GM21423 (cell line): ENCODE measurements around the gene SP8.
A peak's percentile ranks its signal among the peaks of the same experiment; 100 is the strongest.
"Not testable (repeated sequence)": the region's sequence is repeated elsewhere in the genome, so short reads cannot be mapped to it uniquely, and the experiment has no call there.

Source experiments
- ATAC-seq: cut with Tn5 transposase; IDR thresholded peaks from one replicate; pipeline ENCODE4 v1.9.1; 2021; ENCODE audit warnings: mild to moderate bottlenecking, moderate library complexity; ENCODE audit not compliant: unreplicated experiment

The SP8 gene

DNA sequence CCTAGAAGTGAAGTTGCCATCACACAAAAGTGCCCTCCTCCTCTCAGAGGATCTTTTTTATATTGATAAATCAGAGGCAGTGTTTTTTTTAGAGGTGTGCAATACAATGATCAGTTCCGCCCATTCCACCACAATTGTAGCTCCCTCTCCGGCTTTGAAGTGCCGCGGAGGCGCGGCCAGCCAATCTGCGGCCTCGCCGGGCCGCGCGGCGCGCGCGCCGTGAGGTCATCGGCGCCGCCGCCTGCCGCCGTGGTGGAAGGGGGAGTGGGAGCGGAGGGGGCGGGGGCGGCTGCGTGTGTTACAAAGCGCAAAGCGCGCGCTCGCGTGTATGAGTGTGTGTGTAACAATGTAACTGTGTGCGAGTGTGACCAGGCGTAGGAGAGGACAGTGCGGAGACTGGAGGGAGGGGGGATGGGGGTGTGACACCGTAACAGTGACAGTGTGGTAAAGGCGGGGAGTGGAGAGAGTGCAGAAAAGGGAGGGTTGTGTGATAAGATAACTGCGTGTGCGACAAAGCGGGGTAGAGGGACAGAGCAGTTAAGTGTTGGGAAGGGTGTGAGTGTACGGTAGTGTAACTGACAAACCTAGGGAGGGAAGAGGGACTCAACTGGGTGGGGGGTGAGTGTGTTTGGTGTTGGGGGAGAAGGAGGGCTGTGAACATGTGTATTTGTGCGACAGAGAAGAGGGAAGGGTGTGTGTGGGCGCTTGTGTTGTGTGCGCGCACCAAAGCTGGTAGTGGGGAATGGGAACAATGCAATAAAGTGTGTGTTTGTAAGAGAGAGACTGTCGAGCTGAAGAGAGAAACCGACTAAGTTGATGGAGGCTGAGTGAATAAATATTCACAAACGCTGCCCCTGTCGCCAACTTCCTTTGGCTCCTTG lies at the start of gene SP8:
Gene SP8 (minus strand): TSS at position 108 of the 881 bp plus-strand sequence. CDS start 88 bp downstream, at position 20.
- no peak for ATAC-seq

DNA sequence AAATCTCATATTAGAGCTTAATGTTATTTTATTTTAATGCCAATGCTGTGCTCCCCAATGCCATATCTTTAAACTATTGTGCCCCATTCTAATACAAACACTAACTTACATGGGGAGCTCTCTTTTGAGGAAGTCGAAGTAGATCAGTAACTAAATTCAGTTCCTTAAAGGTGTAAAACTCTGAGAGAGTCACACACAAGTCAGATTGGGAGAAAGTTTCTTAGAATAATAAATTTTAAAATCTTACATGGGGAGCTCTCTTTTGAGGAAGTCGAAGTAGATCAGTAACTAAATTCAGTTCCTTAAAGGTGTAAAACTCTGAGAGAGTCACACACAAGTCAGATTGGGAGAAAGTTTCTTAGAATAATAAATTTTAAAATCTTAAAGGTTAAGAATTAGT lies 49.7 kb upstream of the SP8 start:
- ATAC-seq: peak; percentile 83

DNA sequence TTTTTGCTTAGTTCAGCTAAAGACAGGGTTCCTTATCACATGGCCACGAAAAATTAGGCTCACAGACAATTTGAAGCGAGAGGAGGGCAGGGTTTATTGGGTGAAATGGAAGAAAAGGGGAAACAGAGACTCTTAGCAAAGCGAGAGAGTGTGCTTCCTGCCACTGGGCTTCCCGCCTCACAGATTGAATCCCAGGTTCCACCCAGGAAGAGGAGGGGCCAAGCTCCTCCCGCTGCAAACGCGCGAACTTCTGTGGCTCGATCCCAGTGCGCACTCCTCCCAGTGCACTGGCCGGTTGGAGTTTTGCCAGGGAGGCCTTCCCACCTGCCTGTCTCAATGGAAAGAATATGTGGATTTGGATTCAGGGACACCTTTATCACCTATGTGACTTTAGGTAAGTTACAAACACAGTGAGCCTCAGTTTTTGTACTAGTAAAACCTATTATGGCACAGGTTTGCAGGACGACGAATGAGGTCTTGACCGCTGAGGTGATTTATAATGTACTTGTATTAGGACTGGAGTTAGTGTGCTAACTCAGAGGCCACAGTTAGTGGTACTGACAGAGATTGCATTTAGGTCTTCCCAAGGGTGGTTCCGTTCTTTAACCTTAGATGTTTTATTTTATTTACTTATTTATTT lies 48.5 kb upstream of the SP8 start:
- no peak for ATAC-seq

DNA sequence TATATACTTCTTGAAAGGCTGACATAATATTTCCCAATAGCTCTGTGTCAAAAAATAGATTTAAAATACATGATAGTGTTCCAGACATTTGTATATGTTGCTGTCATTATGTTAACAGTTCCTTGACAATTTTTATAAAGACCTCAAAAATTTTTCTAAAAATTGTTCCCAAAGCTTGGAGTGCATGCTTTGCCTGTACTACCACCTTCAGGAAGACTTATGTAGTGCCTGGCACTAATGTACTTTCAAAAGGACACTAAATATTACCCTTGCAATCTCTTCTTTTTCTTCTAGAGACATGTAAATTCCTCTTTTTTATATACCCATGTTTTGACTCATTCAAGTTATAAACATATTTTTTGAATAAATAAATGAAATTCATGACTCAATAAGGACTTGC lies 48.0 kb upstream of the SP8 start:
- ATAC-seq: no peak

DNA sequence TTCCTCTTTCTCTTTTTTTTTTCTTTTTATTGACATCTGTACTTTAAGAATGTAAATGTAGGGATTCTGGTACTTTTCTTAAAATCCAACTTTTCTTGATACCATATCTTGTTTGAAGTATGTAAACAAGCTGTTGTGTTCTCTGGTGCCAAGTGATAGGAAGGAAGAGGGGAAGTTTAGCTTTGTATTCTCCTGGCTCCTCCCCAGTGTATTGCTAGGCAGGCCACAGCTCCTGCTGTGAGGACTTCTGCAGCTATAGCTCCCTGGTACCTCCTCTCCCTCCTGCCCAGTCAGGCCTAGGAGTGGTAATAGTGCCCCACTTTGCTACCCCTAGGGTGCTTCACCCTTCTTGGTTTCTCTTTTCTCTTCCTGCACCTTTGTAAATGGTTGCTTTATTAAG lies 45.3 kb upstream of the SP8 start:
- no peak for ATAC-seq

DNA sequence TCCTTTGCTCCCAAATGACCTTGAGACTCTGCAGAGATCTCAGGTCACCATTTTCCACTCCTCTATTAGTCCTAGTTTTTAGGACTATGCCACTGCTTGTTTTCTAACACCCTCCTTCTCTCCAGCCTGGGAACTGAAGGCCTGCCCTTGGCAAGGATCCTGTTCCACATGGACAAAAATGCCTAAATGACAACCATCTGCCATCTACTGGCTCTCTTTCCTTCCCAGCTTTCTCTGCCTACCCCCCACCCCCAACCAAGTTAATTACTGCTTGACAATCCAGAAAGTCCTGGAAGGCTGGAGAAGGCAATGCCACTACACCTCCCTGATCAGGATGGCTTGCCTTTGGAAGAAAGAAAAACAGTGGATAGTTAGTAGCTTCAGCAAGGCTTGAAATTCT lies 44.8 kb upstream of the SP8 start:
- no peak for ATAC-seq

DNA sequence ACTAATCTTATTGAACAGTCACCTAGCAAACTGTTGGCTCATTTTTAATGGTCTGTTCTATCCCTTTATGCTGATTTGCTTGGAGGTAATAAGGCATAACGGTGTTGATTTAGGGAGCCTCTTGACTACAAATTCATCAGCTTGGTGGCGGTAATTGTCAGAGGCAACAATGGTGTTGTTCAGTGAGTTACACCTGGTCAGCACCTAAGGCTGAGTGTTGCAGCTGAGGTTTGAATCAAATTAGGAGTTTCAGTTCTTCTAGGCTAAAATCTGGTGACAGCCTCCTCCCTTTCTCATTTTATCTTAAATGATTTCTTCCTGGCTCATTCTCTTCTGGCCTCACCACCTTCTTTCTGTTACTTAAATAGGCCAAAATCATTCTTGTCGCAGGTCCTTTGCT lies 42.3 kb upstream of the SP8 start:
- ATAC-seq: no peak

DNA sequence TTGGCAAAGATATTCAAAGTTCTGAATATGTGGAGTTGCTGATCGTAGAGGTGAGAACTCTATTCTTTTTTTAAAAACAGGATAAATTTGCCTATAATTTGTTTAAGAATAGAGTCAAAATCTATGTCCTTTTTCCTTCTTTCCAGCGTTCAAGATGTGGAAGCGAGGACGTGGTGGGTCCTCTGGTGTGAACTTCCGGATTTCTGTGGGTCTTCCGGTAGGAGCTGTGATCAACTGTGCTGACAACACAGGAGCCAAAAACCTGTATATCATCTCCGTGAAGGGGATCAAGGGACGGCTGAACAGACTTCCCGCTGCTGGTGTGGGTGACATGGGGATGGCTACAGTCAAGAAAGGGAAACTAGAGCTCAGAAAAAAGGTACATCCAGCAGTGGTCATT lies 40.5 kb upstream of the SP8 start:
- no peak for ATAC-seq

DNA sequence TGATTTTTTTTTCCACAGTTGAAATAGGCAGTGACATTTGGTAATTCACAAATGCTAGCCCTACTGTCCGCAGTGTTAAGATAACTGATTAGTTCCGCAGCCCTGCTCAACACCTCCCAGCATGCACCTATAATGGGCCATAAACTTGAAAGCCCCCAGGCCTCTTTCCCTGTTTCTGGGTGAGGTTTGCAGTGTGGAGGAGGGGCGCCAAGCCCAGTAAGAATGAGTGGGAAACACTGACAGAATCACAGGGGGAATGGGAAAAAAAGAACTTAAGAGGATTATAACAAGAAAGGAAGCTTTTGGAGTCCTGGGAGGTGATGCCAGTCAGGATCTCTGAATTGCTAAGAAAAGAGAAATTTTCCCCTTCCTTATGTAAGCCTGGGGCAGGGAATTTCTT lies 39.6 kb upstream of the SP8 start:
- no peak for ATAC-seq

DNA sequence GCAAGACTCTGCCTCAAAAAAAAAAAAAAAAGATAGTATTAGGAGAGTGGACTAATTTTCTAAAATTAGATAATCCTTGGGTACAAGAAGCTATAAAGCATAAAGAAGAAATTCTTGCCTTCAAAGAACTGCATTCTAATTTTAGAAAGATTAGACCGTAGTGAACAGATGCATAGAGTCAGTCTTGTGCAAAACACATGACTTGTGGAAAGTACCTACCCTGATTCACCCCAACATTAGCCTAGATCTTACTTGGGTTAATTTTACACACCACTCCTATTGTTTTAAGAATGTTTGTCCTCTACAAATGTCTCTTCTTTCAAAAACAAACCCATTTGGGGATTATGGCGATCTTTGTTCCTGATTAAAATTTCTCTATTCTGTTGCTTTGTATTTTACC lies 38.9 kb upstream of the SP8 start:
- no peak for ATAC-seq

DNA sequence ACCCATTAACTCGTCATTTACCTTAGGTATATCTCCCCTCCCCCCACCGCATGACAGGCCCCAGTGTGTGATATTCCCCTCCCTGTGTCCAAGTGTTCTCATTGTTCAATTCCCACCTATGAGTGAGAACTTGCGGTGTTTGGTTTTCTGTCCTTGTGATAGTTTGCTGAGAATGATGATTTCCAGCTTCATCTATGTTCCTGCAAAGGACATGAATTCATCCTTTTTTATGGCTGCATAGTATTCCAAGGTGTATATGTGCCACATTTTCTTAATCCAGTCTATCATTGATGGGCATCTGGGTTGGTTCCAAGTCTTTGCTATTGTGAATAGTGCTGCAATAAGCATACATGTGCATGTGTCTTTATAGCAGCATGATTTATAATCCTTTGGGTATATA lies 34.7 kb upstream of the SP8 start:
- ATAC-seq: not testable (repeated sequence)

DNA sequence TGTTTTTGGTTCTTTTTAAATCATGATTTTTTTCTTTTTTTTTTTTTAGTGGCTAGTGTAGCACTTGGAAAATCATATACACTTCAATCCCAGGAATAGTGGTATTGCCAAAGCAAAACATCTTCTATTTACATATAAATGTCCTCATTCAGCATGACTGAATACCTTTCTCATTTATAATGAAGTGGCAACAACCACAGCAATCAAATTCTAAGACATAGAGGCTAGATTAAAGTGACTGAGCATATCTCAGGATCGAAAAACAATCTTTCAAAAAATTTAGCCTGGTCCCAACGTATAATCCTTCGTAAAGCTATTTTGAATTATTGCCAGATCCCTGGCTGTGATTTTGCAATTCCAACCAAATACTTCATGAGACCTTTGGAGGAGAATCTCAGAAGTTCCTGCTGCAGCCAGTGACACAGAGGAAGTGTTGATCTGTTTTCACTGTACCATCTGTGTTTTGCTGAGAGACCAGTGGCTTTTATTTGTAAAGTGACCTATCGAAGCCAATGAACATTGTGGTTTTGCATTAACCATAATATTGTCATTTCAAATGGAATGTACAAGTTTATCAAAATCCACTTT lies 29.8 kb upstream of the SP8 start:
- ATAC-seq: no peak

DNA sequence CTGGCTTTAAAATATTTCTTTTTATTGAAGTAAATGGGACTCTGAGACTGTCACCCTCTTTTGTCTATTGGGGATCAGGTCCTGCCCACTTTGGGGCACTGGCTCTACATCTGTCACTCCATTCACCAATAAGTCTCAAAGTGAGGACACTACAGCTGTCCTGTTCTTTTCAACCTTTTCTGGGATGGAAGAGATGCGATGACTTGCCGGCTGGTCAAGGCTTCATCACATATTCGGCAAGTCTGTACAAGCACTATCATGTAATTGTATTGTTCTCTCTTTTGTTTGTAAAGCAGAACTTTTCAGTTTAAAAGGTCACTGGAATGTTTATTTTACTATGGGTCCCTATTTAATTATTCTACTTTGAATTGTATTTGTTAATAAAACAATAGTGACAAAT lies 17.7 kb upstream of the SP8 start:
- no peak for ATAC-seq

DNA sequence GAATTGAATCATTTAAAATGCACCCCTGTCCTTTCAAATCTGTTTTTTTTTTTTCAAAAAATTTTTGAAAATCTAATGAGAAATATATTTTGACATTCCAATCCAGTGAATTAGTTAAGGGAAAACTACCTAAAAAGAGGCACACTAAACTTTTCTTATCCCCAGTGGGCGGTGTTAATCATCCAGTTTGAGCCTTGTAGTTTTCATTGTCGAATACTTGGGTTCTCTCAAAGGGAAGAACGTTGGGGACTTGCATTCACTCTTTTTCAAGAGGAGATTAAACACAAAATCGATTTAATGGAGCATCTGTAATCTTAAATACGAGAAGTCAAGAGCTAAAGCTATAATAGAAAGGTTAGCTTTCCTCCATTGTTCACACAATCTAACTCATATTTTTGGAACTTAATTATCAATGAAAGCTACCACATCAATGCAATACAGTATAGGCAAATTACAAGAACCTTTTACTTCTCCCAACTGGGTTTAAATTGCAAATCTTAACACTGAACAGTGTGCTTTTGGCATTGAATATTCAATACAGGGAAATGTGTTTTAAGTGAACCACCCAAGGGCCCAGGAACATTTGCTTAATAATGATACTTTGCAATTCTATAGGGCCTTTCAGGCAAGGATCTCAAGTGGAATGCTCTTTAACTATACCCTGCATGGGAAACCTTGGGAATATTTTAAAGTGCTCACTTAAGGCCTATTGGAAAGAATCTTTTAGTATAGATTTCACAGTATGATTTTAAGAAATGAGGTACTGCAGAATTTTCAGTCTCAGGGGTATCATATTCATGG lies 13.1 kb upstream of the SP8 start:
- ATAC-seq: no peak

DNA sequence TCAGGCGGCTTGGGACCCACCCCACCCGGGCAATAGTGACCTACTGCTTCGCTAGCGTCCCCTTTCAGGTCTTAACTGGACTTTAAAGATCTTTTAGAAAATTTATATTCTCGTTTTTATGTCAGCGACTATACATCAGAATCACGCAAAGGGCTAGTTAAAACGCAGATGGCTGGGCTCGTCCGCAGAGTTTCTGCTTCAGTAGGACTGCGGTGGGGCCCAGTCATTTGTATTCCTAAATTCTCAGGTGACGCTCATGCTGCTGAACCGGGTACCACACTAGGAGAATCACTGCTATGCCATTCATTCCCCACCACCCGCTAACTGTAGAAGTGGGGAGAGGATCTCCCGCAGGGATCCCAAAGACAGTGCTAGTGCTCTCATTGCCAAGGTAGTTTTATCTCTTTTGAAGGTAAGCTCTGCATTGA lies 12.0 kb upstream of the SP8 start:
- ATAC-seq: peak; percentile 3

DNA sequence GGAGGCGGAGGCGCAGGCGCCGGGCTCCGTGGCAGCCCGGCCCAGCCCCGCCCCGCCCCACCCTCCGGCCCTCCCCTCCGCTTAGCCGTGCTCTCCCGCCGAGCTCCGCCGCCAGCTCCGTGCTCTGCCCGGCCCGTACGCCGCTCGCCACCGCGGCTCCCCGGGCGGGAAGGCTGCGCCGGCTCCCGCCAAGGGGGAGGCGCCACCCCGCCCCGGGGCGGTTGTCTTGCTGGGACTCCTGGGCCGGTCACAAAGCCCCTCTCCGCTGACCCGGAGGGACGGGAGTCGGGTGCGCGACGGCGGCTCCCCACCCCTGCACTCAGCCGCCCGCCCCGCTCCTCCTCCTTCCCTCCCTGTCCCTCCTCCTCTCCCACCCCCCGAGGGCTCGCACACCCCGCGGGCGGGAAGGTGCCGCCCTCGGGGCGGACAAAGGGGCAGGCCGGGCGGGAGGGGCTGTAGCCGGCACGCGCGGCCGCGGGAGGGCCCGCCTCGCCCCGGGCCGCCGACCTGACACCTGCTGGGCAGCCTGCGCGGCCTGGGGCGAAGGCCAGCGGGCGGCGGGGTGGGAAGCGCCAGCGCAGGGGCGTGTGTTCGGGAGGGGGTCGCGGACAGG lies 11.5 kb upstream of the SP8 start:
- ATAC-seq: peak; percentile 81

DNA sequence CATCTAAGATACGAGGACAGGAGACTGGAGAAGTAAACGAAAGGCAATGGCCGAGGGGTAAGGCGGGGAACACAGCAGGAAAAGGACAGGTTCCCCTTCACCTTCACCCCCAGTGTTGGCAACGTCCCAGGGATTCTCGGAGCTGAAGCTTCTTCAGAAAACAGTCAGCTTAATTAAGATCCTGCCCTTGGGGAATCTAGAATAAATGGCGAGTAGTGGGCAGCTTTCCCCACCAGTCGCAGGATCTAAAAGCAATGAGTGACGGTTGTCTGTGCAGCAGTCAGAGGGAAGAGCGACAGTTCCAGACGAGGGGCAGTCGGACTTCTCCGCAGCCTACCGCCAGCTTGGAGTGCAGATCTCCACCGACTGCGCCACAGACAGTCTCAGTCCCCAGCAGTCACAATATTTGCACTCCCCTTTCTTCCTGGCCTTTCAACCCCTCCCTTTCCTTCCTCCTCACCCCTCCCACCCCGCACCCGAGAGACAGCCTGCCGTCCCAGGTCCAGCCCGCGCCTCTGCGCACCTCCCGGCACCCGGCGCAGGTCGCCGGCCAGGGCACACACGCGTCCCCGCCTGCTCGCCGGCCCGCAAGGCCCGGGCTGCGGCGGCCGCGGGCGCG lies 10.9 kb upstream of the SP8 start:
- peak; percentile 64 for ATAC-seq

DNA sequence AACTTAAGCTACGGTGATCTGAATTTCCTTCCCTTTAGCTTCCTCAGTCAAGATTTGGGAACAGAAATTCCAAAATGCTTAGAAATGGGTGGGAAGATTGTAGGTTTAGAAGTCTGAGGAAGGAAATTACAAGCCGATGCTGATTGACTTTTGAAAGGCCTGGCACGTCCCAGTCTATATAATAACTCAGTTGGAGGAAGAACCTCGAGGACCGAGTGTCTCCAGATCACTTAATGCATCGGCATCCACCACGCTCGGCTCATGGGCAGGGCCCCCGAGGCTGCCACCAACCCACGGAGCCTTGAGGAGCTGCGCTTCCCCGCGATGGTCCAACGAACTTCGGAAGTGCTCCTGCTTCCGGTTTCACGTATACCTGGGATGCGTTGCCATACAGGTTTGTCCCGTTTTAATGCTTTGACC lies 10.4 kb upstream of the SP8 start:
- no peak for ATAC-seq

DNA sequence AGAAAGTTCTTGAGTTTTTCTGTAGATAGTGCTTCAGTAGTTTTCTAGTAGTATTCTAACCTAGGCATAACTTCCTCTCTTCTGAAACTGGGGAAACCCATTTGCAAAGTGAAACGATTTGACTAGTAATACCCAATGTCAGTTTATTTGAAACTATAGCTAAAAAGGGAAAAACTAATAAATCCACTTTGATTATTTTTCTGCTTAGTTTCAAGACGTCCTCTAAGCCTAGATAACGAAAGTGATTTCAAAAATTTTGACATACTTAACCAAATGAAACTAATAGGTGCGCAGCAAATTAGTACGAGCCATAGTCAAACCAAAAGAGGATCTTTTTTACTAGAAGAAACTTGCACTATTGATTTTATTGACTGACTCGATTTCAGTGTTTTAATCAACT lies 9.8 kb upstream of the SP8 start:
- no peak for ATAC-seq

DNA sequence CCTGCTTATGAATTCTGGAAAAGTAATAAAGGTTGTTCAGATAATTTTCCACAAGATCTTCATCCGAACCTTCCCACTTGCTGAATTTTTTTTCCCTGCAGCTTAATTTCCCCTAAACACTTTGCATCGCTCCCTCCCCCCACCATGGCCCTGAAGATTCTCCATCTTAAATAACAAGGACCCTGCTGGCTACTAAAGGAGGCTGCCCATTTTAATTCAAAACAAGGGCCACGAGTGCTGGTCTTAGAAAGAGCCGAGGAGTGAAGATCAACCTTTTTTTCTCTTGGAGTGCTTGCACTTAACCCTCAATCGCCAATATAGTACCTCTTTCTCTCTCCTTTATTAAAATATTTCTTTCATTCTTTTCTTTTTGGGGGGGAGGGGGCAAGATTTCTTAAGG lies 9.2 kb upstream of the SP8 start:
- ATAC-seq: no peak
